ENCODE measurements around the gene SLC37A2.

The SLC37A2 gene

GRCh38 chr11:125108469-125108868 is 45.4 kb downstream of the SLC37A2 start:
- DNase-seq (ENCODE audit: low read depth in 4 of 4, low spot score in 1 of 4), result no peak

DNA sequence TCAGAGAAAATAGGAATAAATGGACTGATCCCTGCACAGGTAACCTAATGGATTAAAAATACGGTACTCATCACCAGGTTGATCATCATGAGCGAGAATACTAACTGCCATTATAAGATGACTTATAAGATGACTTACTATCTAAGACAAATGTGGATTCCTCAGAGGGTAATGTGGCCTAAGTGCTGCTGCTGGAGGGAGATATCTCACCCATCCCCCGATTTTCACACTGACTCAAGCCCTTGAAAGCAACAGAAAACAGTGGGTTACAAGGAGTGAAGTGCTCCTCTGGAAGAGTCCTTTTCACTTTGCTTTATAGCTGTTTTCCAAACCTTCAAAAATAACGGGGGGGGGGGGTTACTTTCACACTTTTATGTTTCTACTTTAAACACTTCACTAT is 47.4 kb downstream of the SLC37A2 start:
- no peak for DNase-seq (ENCODE audit: low read depth in 4 of 4, low spot score in 1 of 4)

DNA sequence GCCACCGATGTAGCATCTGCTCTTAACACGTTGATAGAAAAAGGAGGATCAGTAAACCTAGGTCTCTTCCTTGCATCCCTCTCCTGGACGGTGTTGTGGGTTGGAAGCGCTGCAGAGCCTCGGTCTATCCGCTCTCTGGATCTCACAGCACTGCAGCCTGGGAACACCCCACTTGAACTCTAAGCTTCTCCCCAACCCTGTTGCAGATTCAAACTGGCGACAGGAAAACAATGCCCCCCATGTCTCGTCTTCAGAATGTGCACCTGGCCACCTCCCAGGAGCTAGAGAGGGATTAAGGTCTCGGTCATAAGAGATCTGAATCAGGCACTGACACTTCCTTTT is 47.9 kb downstream of the SLC37A2 start:
- DNase-seq (ENCODE audit: low read depth in 4 of 4, low spot score in 1 of 4), result no peak

GRCh38 chr11:125111343-125112207 is 48.5 kb downstream of the SLC37A2 start, which contains the start of gene TMEM218:
Gene TMEM218, minus strand, starts transcription at chr11:125111626. Its CDS starts 9,385 bp downstream, at chr11:125102241.
- DNase-seq (ENCODE audit: low read depth in 4 of 4, low spot score in 1 of 4), result peak; percentile 87 to 96 (median 93)

DNA sequence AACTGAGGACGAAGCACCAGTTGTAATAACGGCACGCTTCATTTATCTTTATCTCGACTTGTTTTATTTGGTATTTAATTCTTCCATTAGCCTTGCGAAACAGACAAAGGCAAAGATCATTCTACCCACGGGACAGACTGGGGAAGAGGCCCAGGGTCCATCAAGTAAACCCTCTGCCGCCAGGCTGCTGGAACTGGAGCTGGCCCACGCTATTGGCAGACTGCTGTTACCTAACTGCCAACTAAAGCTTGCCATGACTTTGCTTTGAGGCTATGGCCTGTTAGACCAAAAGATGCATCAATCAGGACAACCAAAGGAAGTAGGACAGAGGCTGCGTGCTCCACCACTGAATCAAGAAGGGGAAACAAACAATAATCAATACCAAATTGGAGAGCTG is 49.1 kb downstream of the SLC37A2 start:
- DNase-seq (ENCODE audit: low read depth in 4 of 4, low spot score in 1 of 4), result no peak

DNA sequence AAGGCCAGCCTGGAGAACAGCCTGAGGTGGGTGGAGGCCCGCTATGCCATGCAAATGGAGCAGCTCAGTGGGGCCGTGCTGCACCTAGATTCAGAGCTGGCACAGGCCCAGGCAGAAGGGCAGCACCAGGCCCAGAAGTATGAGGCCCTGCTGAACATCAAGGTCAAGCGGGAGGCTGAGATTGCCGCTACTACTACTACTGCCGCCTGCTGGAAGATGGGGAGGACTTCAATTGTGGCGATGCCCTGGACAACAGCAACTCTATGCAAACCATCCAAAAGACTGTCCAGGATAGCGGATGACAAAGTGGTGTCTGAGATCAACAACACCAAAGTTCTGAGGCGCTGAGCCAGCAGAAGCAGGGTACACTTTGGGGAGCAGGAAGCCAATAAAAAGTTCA is 51.4 kb downstream of the SLC37A2 start:
- no peak for DNase-seq (ENCODE audit: low read depth in 4 of 4, low spot score in 1 of 4)

GRCh38 chr11:125117429-125117828 is 54.3 kb downstream of the SLC37A2 start:
- no peak for DNase-seq (ENCODE audit: low read depth in 4 of 4, low spot score in 1 of 4)

DNA sequence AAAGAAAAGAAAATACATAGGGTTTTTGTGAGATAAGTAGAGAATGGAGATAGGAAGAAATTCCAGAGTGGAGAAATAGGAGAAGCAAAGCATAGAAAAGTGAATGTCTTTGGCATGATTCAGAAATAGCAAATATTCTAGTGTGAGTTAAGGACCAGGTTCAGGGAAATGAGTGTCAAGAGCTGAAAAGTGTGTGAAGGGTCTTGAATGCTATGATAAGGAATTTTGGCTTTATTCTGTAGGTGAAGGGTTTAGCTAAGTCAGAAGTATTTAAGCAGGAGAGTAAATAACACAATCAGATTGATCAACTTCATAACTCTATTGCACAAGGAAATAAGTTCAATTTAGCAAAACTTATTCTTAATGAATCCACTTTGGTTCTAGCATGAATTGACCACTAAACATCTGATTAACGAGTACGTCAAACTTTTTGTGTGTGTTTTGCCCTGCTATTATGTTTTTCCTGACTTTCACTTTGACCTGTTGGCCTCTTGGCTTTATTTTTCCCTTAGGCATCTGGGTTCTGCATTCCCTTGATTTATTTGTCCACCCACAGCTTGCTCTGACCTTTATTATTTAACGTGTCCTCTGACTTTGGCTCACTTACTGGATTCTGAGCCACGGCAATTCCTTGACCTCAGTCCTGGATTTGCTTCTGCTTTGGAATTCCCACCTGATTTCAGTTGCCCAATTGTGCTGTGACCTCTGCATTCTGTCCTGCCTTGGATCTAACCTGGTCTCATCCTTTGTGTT is 60.3 kb downstream of the SLC37A2 start:
- DNase-seq (ENCODE audit: low read depth in 4 of 4, low spot score in 1 of 4), result no peak

GRCh38 chr11:125123947-125124617 is 61.0 kb downstream of the SLC37A2 start:
- DNase-seq (ENCODE audit: low read depth in 4 of 4, low spot score in 1 of 4), result peak in 1 of 4 experiments; percentile 10

GRCh38 chr11:125124618-125124992 is 61.5 kb downstream of the SLC37A2 start:
- DNase-seq (ENCODE audit: low read depth in 4 of 4, low spot score in 1 of 4), result no peak

DNA sequence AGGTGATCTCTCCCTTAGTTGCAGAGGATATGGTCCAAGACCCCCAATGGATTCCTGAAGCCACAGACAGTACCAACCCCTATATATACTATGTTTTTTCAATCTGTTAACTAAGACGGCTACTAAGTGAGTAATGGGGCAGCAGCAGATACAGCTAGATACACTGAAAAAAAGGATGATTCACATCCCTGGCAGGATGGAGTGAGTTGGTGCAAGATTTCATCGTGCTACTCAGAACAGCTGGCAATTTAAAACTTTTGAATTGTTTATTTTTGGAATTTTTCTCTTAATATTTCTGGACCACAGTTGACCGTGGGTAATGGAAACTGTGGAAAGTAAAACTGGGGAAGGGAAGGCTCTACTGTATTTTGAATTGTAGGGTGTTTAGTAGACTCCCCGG is 65.3 kb downstream of the SLC37A2 start:
- DNase-seq (ENCODE audit: low read depth in 4 of 4, low spot score in 1 of 4), result no peak

DNA sequence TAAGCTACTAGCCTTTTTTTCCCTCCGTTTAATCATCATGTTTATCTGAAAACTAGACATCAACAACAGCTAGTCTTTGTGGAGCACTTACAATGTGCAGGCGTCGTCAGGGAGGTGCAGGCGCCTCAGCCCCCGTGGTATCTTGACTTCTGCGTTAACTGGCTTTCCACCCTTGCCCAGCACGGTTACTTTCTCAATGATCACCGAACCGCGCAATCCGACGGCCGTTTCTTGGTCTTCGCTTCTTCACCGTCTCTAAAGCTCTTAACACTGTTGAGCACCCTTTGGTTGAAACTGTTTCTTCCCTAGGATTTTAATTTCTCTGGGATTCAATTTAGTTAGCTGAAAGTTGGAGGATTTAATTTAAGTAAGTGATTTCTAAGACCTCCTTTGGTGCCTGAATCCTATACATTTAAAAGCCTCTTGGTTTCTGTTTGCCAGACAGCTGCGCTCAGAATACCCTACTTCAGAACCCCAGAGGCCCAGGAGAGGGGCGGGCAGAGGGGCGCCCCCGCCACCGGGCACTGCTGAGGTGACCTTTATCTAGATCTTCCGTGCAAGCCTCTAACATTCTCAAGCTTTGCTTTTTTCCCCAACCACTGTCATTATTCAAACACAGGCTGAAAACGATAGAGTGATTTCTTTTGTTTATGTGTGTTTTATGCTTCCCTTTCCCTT is 66.3 kb downstream of the SLC37A2 start:
- no peak for DNase-seq (ENCODE audit: low read depth in 4 of 4, low spot score in 1 of 4)

DNA sequence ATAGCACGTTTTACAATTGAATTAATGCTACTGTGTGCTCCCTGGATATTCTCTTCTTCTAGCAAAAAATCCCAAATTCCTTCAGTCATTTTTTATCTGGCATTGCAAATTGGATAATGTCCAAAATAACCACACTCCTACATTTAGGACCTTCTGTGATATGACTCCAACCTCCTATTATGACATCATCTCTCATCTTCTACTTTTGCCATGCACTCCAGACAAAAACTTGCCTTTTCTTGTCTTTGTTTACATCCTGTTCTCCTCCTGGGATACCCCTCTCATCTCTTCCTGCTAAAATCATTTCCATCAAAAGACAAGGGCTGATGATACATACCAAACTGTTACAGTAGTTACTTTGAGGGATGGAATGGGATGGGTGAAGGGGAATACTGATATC is 69.0 kb downstream of the SLC37A2 start:
- no peak for DNase-seq (ENCODE audit: low read depth in 4 of 4, low spot score in 1 of 4)

DNA sequence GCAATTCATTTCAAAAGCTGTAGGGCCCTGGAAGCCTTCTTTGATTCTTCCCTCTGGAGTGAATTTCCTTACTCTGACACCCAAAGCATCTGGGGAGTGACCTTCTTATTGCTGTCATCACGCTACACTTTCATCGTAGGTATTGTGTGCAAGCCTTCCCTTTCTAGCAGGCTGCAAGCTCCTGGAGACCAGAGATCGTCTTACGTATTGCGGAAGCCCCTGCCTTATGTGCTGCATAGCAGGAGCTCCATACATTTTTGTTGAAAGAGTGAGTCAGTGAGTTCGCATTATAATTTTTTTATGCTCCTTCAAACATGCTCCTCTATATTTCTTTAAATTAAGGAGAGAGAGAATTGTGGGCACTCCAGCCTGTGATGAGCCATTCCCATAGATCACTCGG is 69.5 kb downstream of the SLC37A2 start:
- no peak for DNase-seq (ENCODE audit: low read depth in 4 of 4, low spot score in 1 of 4)

- DNase-seq (ENCODE audit: low read depth in 4 of 4, low spot score in 1 of 4), result no peak
Observed at GRCh38 chr11:125136001-125136400, 72.9 kb downstream of the SLC37A2 start.

DNA sequence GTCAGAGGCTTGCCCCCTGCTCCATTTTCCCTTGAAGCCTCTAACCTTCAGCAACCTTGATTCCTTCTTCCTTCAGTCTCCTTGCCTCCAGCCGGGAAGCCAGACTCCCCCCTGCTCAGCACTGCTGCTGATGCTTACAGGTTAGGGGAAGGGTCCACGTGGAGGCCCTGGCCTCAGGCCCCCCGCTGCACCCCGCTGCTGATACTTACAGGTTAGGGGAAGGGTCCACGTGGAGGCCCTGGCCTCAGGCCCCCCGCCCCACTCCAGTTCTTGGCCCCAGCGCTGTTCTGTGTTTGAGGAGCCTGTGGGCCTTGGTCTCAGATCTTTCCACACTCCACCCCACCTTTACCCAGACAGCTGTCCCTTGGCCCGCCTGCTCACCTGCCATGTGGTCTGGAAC is 75.9 kb downstream of the SLC37A2 start:
- no peak for DNase-seq (ENCODE audit: low read depth in 4 of 4, low spot score in 1 of 4)

DNA sequence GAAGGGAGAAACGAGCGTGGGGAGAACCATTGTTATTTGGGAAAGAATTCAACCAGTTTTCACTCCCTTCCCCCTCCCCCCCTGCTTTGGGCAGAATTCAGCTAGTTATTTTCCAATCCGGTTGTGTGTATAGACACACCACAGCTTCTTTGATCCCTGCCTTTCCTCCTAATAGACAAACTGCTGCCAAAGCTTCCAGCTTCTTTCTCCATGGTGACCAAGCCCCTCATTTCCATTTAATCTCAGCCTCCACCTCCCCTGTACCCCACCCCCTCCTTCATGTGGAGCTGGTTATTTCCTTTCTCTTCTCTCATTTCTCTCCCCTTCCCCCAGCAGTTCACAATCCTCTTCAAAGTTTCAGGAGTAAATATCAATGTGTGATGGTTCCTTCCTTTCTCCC is 76.7 kb downstream of the SLC37A2 start:
- DNase-seq (ENCODE audit: low read depth in 4 of 4, low spot score in 1 of 4), result no peak

All from stimulated activated CD4-positive, alpha-beta T cell treated with anti-CD3 and anti-CD28 coated beads, Interleukin-1b, Interleukin-23, amount 100 ng/mL, for 24 hours (primary cell).